K562 (cell line): ENCODE data around the gene P2RY14. TPM values are rescaled to one million over a fixed set of nuclear protein-coding genes. Genes with fewer than 3 reads are reported as not detected.

Source experiments
- ATAC-seq: fragments of 200-7000 bp; cut with Tn5 transposase; 3 replicates; pipeline ENCODE4 v1.9.1; 2020; ENCODE audit warnings: moderate library complexity
- BruUV-seq: library from RNA; stranded (reverse); fragments of 400-500 nt; replicated peaks from 2 replicates; lab custom pipeline; 2021; lab: Mats Ljungman, UMichigan
- CTCF ChIA-PET: fragments of 300-600 bp; formaldehyde crosslinking; extraction: SDS; loops from one replicate; lab custom pipeline; 2021; ENCODE audit warnings: low intra/inter-chr PET ratio; lab: Yijun Ruan, JAX
- POLR2A ChIA-PET: fragments of 300-600, 350-650 bp; sonication (Branson Sonifier 250); formaldehyde crosslinking; extraction: SDS; loops from one replicate; lab custom pipeline; 2021; ENCODE audit warnings: antibody characterized with exemption, inconsistent platforms; lab: Yijun Ruan, JAX
- DNase-seq, 4 experiments: peaks; one replicate each; pipeline versions ENCODE4 v3.0.0 to v3.0.0-alpha.2; 2011 to 2018; ENCODE audit warnings: low spot score in 3 of 4, mixed read lengths in 3 of 4; ENCODE audit errors: extremely low read depth in 1 of 4
- FAIRE-seq: peaks from 2 replicates; lab custom pipeline; 2011; peaks lifted over from hg19 to GRCh38; lab: Jason Lieb, UNC
- H2AFZ ChIP-seq: 2 replicates; pipeline ENCODE4 v1.6.0; 2011; ENCODE audit warnings: low read depth, low read length, control low read depth, inconsistent platforms
- H3K27ac ChIP-seq: fragments of 200-600 bp; 3 replicates; pipeline ENCODE4 v1.8.0; 2011; ENCODE audit warnings: low read depth, mild to moderate bottlenecking, control low read depth, inconsistent platforms, low read length, moderate library complexity, mixed read lengths; ENCODE audit errors: extremely low read depth
- H3K27me3 ChIP-seq, 2 experiments: fragments of 300-600 bp in 1 of 2; 2 replicates in 1 of 2; 3 replicates in 1 of 2; pipeline versions ENCODE4 v1.6.0 to v1.8.0; 2011; ENCODE audit warnings: inconsistent platforms in 2 of 2, low read length in 2 of 2, mild to moderate bottlenecking in 1 of 2, mixed read lengths in 1 of 2, moderate library complexity in 1 of 2; ENCODE audit not compliant: control insufficient read depth in 2 of 2, insufficient read depth in 2 of 2
- H3K36me3 ChIP-seq: fragments of 300-600 bp; 3 replicates; pipeline ENCODE4 v1.8.0; 2011; ENCODE audit warnings: mild to moderate bottlenecking, low read length, inconsistent platforms; ENCODE audit not compliant: control insufficient read depth, insufficient read depth
- H3K4me1 ChIP-seq, 2 experiments: fragments of 200-600 bp in 1 of 2; replicated peaks in 1 of 2; 2 replicates in 1 of 2; 3 replicates in 1 of 2; pipeline versions ENCODE4 v1.5.1 to v1.8.0; 2011; ENCODE audit warnings: inconsistent platforms in 2 of 2, low read length in 2 of 2, mild to moderate bottlenecking in 1 of 2, mixed read lengths in 1 of 2, moderate library complexity in 1 of 2; ENCODE audit not compliant: control insufficient read depth in 2 of 2, insufficient read depth in 2 of 2
- H3K4me2 ChIP-seq: 2 replicates; pipeline ENCODE4 v1.6.1; 2011; ENCODE audit warnings: low read length, control low read depth, inconsistent platforms, mixed read lengths; ENCODE audit not compliant: insufficient read depth
- H3K4me3 ChIP-seq: fragments of 200-600 bp; sonication (generic), shearing (Covaris generic); 2 replicates; pipeline ENCODE4 v1.5.1; 2016; ENCODE audit warnings: control low read depth, inconsistent platforms
- H3K79me2 ChIP-seq: fragments of 200-600 bp; 3 replicates; pipeline ENCODE4 v1.8.0; 2011; ENCODE audit warnings: low read length, inconsistent platforms; ENCODE audit not compliant: control insufficient read depth, insufficient read depth
- H3K9ac ChIP-seq, 2 experiments: 2 replicates each; pipeline versions ENCODE4 v1.6.0 to v1.6.1; 2011; ENCODE audit warnings: low read depth in 2 of 2, low read length in 2 of 2, control low read depth in 1 of 2, inconsistent platforms in 1 of 2, mild to moderate bottlenecking in 1 of 2, mixed read lengths in 1 of 2; ENCODE audit not compliant: insufficient read depth in 1 of 2
- H3K9me1 ChIP-seq: one replicate; pipeline ENCODE4 v1.6.0; 2011; ENCODE audit warnings: inconsistent platforms, mild to moderate bottlenecking, low read length, moderate library complexity; ENCODE audit not compliant: control insufficient read depth, insufficient read depth
- H3K9me3 ChIP-seq: replicated peaks from 2 replicates; pipeline ENCODE4 v1.5.1; 2011; ENCODE audit warnings: low read depth, low read length, inconsistent platforms; ENCODE audit not compliant: control insufficient read depth, insufficient read depth
- H4K20me1 ChIP-seq: replicated peaks from 2 replicates; pipeline ENCODE4 v1.6.1; 2011; ENCODE audit warnings: low read length, inconsistent platforms, mixed read lengths; ENCODE audit not compliant: control insufficient read depth, insufficient read depth
- EP300 ChIP-seq: IDR thresholded peaks from 2 replicates; pipeline ENCODE4 v1.6.1; 2012; ENCODE audit warnings: low read length, improper control_type of control experiment
- GATA2 ChIP-seq: sonication (generic); formaldehyde crosslinking; IDR thresholded peaks from 2 replicates; pipeline ENCODE4 v1.4.0; 2020; ENCODE audit warnings: mild to moderate bottlenecking, missing genetic modification reagents
- GATAD2B ChIP-seq: fragments of 450-650 bp; IDR thresholded peaks from 2 replicates; pipeline ENCODE4 v1.6.1; 2017; ENCODE audit warnings: mild to moderate bottlenecking, borderline replicate concordance
- GTF2A2 ChIP-seq: IDR thresholded peaks from 2 replicates; pipeline ENCODE4 v1.6.1; 2016; ENCODE audit warnings: mild to moderate bottlenecking, missing genetic modification characterization, missing compliant biosample characterization
- HSF4 ChIP-seq: fragments of 250-450 bp; sonication (Bioruptor Pico); IDR thresholded peaks from 2 replicates; pipeline ENCODE4 v2.1.2; 2022; ENCODE audit warnings: mild to moderate bottlenecking, moderate library complexity, borderline replicate concordance
- ILF3 ChIP-seq: fragments of 450-650 bp; IDR thresholded peaks from 2 replicates; pipeline ENCODE4 v1.6.1; 2018; ENCODE audit warnings: antibody characterized with exemption, mild to moderate bottlenecking, moderate library complexity, borderline replicate concordance
- NFYB ChIP-seq: IDR thresholded peaks from 2 replicates; pipeline ENCODE4 v1.6.1; 2011; ENCODE audit warnings: mild to moderate bottlenecking, moderate library complexity; ENCODE audit not compliant: insufficient read length; ENCODE audit errors: extremely low read depth
- NONO ChIP-seq, 2 experiments: fragments of 200-400 bp in 1 of 2; fragments of 450-650 bp in 1 of 2; formaldehyde crosslinking in 1 of 2; IDR thresholded peaks; 2 replicates each; pipeline ENCODE4 v1.6.1; 2017; ENCODE audit warnings: low read depth in 2 of 2, mild to moderate bottlenecking in 2 of 2, moderate library complexity in 2 of 2, low read length in 1 of 2
- PYGO2 ChIP-seq: fragments of 450-650 bp; IDR thresholded peaks from 2 replicates; pipeline ENCODE4 v1.6.1; 2016; ENCODE audit warnings: mild to moderate bottlenecking, missing genetic modification characterization, moderate library complexity, missing compliant biosample characterization
- SRF ChIP-seq, 2 experiments: fragments of 250-450, 450-650 bp in 1 of 2; sonication (Bioruptor Pico) in 1 of 2; sonication (generic) in 1 of 2; formaldehyde crosslinking; IDR thresholded peaks; 2 replicates each; pipeline versions ENCODE4 v1.5.0 to v1.5.1; 2020 to 2022; ENCODE audit warnings: mild to moderate bottlenecking in 1 of 2, missing genetic modification reagents in 1 of 2
- ZNF121 ChIP-seq: sonication (generic); formaldehyde crosslinking; conservative IDR thresholded peaks from 2 replicates; pipeline ENCODE4 v1.8.0; 2022; ENCODE audit warnings: missing genetic modification reagents
- ZNF184 ChIP-seq: sonication (generic); formaldehyde crosslinking; IDR thresholded peaks from 2 replicates; pipeline ENCODE4 v1.5.0; 2020; ENCODE audit warnings: missing genetic modification reagents
- ZNF445 ChIP-seq: fragments of 250-450 bp; sonication (Bioruptor Pico); IDR thresholded peaks from 2 replicates; pipeline ENCODE4 v1.4.0; 2020; ENCODE audit warnings: low read depth, mild to moderate bottlenecking, moderate library complexity
- ZNF609 ChIP-seq: sonication (generic); formaldehyde crosslinking; IDR thresholded peaks from 2 replicates; pipeline ENCODE4 v1.8.1; 2023; ENCODE audit warnings: missing genetic modification reagents, mild to moderate bottlenecking, borderline replicate concordance
- WGBS: fragments of 100-300 bp; shearing (Covaris generic); methylation state at CpG from one replicate; pipeline ENCODE4 v1.1.6; 2016; ENCODE audit warnings: low coverage, mixed read lengths; ENCODE audit not compliant: insufficient coverage; ENCODE audit errors: missing lambda C conversion rate; 5-methylcytosine and 5-hydroxymethylcytosine counted together
- in situ Hi-C: fragments of 300-500 bp; cut with MboI; formaldehyde crosslinking; loops from 4 replicates; pipeline ENCODE4 v1.15.0; 2018; ENCODE audit warnings: inconsistent platforms, mixed read lengths
- intact Hi-C: fragments of 100-400 bp; cut with micrococcal nuclease; formaldehyde crosslinking; loops from 2 replicates; pipeline ENCODE4 v1.14.2; 2022
- polyA plus RNA-seq, 8 experiments: library from polyadenylated mRNA; depleted of rRNA in 4 of 8; stranded (reverse) in 5 of 8; unstranded in 3 of 8; fragments of >200 nt; fragmentation: Nextera tagmentation in 2 of 8; fragmentation: Illumina TruSeq in 1 of 8; extraction: Ambion mirVana in 2 of 8; extraction: Trizol in 1 of 8; gene quantifications; 2 replicates each; pipeline versions ENCODE4 v1.2.1 to v1.2.3, GENCODE V29; 2011 to 2014; ENCODE audit warnings: inconsistent platforms in 1 of 8, missing spikeins in 1 of 8
- total RNA-seq, 7 experiments: library from RNA; depleted of rRNA in 6 of 7; stranded (reverse); fragments of >200 nt in 6 of 7; fragmentation: Illumina TruSeq in 2 of 7; extraction: Trizol in 2 of 7; gene quantifications; 2 replicates each; pipeline versions ENCODE4 v1.2.1 to v1.2.3, GENCODE V29; 2011 to 2021; ENCODE audit warnings: low replicate concordance in 1 of 7

P2RY14 gene
- total and polyA plus RNA-seq, 9 of the 15 experiments (the other 6 are each of a cell fraction or from before 2014, with no cell fraction given), result not detected

DNA sequence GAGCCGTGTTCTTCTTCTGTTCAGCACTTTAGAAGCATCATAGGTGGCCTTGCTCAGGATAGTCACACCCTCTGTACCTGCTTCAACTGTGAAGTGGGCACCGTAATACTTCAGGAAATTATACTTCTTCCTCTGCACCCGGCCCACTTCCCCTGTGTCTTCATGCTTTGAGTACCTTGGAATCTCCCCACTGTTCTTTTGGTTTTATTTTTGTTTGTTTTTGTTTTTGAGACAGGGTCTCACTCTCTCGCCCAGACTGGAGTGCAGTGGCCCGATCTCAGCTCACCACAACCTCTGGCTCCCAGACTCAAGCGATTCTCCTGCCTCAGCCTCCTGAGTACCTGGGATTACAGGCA is 1.7 kb downstream of the P2RY14 start:
- H3K9me1 ChIP-seq, result no peaks in the 10 kb centered on the region
- H2AFZ ChIP-seq, result no peak overlapping the region
- intact Hi-C loops, result no loop called here
- ChIA-PET CTCF (no interaction called here), POLR2A (no interaction called here)
- no peaks in the 10 kb centered on the region for H3K4me1 ChIP-seq
- 0% methylated on average over 6 of the region's 6 CpGs for WGBS
- H3K4me3 ChIP-seq, result no peak overlapping the region
- H3K9me3 ChIP-seq, result no peaks in the 10 kb centered on the region
- no peaks in the 10 kb centered on the region for H3K36me3 ChIP-seq
- no peaks in the 10 kb centered on the region for H4K20me1 ChIP-seq
- ATAC-seq (no peak), FAIRE-seq (no peak), DNase-seq (no peak)
- BruUV-seq, result no TSS peak
- in situ Hi-C loops, result no loop called here
- no peak overlapping the region for H3K27ac ChIP-seq
- H3K79me2 ChIP-seq, result no peaks in the 10 kb centered on the region
- 0 out of 5 replicates have a peak, but pooled peaks cover 0 to 5% of the 10 kb centered on the region in 2 experiments for H3K27me3 ChIP-seq
- H3K9ac ChIP-seq, result no peak overlapping the region
- H3K4me2 ChIP-seq, result no peak overlapping the region
- TF ChIP-seq ZNF445 (CRISPR knock-in tag) (no peak), NONO (IDR thresholded peaks at IDR 0.05; ENCODE audit: low read depth in 2 of 2, low read length in 1 of 2) (no peak), GATAD2B (no peak), EP300 (no peak), PYGO2 (tag) (no peak), HSF4 (no peak), GATA2 (no peak), ZNF121 (CRISPR knock-in tag) (no peak), ZNF609 (CRISPR knock-in tag) (no peak), NFYB (no peak), ZNF184 (CRISPR knock-in tag) (no peak), SRF (CRISPR knock-in tag; IDR thresholded peaks at IDR 0.05) (no peak), GTF2A2 (tag) (no peak), ILF3 (no peak)
